GM12875 (cell line): ENCODE measurements around the gene ELF4.

Experiments used
- H3K4me3 ChIP-seq: one replicate; pipeline ENCODE4 v1.5.1; 2011; ENCODE audit warnings: low read depth, low read length, control low read depth
- TF ChIP-seq, protein P1 (sequence below): IDR thresholded peaks from 2 replicates; pipeline ENCODE4 v1.5.1; 2011; ENCODE audit warnings: low read depth, mild to moderate bottlenecking, control low read depth, inconsistent platforms, low read length, moderate library complexity, borderline replicate concordance; ENCODE audit not compliant: insufficient read depth

The ELF4 gene

DNA sequence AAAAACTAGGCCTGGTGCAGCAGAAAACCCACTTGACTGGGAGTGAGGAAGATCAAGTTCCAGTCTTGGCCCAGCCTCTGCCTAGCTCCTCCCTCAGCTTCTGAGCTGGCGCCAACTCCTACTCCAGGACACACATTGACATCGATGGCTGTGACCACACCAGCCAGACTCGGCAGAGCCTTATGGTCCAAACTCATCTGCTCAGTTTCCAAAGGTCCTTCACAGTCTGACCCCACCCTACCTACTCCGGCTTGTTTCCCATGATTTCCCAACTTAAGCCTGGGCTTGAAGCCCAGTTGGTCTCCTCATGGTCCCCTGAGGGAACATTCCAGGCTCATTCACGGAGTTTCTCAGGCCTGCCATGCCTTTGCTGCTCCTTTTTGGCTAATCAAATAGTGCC is 10.1 kb downstream of the ELF4 start:
- TF ChIP-seq, protein P1, sequence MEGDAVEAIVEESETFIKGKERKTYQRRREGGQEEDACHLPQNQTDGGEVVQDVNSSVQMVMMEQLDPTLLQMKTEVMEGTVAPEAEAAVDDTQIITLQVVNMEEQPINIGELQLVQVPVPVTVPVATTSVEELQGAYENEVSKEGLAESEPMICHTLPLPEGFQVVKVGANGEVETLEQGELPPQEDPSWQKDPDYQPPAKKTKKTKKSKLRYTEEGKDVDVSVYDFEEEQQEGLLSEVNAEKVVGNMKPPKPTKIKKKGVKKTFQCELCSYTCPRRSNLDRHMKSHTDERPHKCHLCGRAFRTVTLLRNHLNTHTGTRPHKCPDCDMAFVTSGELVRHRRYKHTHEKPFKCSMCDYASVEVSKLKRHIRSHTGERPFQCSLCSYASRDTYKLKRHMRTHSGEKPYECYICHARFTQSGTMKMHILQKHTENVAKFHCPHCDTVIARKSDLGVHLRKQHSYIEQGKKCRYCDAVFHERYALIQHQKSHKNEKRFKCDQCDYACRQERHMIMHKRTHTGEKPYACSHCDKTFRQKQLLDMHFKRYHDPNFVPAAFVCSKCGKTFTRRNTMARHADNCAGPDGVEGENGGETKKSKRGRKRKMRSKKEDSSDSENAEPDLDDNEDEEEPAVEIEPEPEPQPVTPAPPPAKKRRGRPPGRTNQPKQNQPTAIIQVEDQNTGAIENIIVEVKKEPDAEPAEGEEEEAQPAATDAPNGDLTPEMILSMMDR: no peak
- H3K4me3 ChIP-seq: no peak overlapping the region

GRCh38 chrX:130098210-130098552 is 12.1 kb downstream of the ELF4 start:
- H3K4me3 ChIP-seq: no peak overlapping the region
- TF ChIP-seq, protein P1: no peak

GRCh38 chrX:130097507-130098209 is 12.6 kb downstream of the ELF4 start:
- TF ChIP-seq, protein P1: no peak
- H3K4me3 ChIP-seq: no peak overlapping the region

DNA sequence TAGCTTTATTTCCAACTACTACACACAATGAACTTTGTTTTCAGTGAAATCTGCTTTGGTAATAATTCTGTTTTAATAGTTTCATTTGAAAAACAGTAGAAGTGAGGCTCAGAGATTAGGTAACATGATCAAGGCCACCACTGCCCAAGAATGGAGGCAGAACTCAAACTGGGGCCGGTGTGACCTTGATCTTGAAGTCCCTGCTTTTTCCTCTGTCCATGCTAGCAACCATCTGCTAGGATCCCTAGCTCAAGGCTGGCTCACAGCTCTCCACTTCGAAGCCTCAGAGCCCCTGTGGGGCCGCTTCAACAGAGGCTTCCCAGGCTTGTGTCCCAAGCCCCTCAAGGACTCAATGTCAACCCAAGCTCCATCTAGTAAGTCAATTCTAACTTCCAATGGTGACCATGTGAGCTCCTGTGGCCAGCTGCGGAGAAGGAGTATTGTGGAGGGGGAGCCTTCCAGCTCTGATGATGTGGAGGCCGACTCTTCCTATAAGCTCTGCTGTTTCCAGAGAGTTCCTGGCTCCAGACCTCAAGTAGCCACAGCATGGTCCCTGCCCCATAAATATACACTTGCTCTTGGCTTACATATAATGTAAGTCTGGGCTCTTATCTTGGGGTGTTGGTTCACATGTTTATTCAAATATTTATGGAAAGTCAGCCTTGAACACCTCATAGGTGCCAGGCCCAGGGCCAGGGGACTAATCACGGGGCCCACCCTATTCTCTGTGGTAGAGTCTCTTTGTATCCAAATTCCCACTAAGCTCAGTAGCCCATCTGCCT is 14.9 kb downstream of the ELF4 start:
- TF ChIP-seq, protein P1: no peak
- H3K4me3 ChIP-seq: no peak overlapping the region

DNA sequence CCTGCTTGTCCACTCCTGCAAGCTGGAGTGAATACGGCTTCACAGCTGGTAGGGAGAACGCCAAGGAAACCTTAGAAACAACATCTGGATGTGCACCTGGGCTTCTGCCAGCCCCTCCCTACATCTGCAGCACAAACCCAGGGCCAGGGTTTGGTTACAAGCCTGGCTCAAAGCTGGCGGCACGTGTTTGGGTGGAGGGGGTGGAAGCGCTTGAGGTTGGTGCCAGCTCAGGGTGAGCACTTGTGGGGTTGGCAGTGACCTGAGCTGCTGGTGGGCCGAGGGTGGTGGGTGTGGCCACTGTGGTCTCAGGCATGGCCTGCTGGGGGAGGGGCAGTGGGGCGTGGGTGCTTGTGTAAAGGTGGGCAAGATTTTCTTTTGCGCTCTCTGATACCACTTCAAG is 15.6 kb downstream of the ELF4 start:
- no peak overlapping the region for H3K4me3 ChIP-seq
- TF ChIP-seq, protein P1: no peak

DNA sequence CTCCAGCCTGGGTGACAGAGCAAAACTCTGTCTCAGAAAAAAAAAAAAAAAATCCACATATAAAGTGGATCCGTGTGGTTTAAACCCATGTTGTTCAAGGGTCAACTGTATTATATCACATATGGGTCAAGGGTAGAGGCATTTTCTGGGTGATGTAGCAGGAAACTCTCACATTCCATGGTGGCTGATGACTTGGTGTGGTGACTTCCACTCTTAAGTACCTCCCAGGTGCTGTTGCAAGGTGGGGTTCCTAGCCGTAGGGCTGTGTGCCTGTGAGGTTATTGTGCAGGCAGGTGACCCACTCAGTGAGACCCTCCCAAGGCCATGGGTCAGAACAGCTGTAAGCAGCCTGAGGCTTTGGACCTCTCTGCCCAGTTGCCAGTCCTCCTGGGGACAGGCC is 17.0 kb downstream of the ELF4 start:
- H3K4me3 ChIP-seq: no peak overlapping the region
- TF ChIP-seq, protein P1: no peak
